Measurements from ENCODE around the gene ARPC5L.

GRCh38 chr9:124846969-124847368 is 15.0 kb upstream of the ARPC5L start:
- no peak for TF ChIP-seq CTCF (IDR thresholded peaks at IDR 0.05)
- TF ChIP-seq POLR2A (IDR thresholded peaks at IDR 0.05), result no peak

Data from right lobe of liver (tissue), 4 donors.